Left lung (tissue), 10 donors: ENCODE measurements around the gene ARHGAP10. TPM values are rescaled to one million over a fixed set of nuclear protein-coding genes. Genes with fewer than 3 reads are reported as not detected.
"Not testable (repeated sequence)": the region's sequence is repeated elsewhere in the genome, so short reads cannot be mapped to it uniquely, and the experiment has no call there.

Source experiments
- ATAC-seq: fragments of 200-7000 bp; cut with Tn5 transposase; one replicate; pipeline ENCODE4 v1.9.1; 2020; ENCODE audit warnings: moderate library complexity
- DNase-seq, 4 donors: peaks; one replicate each; pipeline ENCODE4 v3.0.0-alpha.2; 2013 to 2020
- H3K27ac ChIP-seq, 2 donors: fragments of 200-600 bp; sonication (generic) in 1 of 2; one replicate each; pipeline versions ENCODE4 v1.5.0 to v1.8.0; 2020 to 2021
- H3K27me3 ChIP-seq, 2 donors: fragments of 200-600 bp; sonication (generic) in 1 of 2; one replicate each; pipeline versions ENCODE4 v1.5.0 to v1.8.0; 2020 to 2021
- H3K36me3 ChIP-seq, 2 donors: fragments of 200-600 bp; sonication (generic) in 1 of 2; one replicate each; pipeline versions ENCODE4 v1.5.0 to v1.8.0; 2020 to 2021
- H3K4me1 ChIP-seq, 2 donors: fragments of 200-600 bp; one replicate each; pipeline ENCODE4 v1.8.0; 2021
- H3K4me3 ChIP-seq, 2 donors: fragments of 200-600 bp; sonication (generic) in 1 of 2; one replicate each; pipeline versions ENCODE4 v1.5.0 to v1.8.0; 2020 to 2021; ENCODE audit warnings: mild to moderate bottlenecking in 1 of 2
- H3K9me3 ChIP-seq, 2 donors: fragments of 200-600 bp; sonication (generic) in 1 of 2; one replicate each; pipeline versions ENCODE4 v1.5.0 to v1.8.0; 2020 to 2021
- CTCF ChIP-seq, 2 donors: fragments of 200-600 bp; sonication (generic) in 1 of 2; IDR thresholded peaks; one replicate each; pipeline versions ENCODE4 v1.5.0 to v1.8.0; 2021; ENCODE audit warnings: antibody characterized with exemption in 2 of 2
- intact Hi-C, 2 donors: fragments of 100-400 bp; cut with DNase I; formaldehyde crosslinking; loops; one replicate each; pipeline versions ENCODE4 v1.11.2 to v1.14.2; 2022
- polyA plus RNA-seq, 6 donors: library from polyadenylated mRNA; unstranded; fragments of 120-200 nt; gene quantifications; one replicate each; pipeline ENCODE4 v1.2.1, GENCODE V29; 2013; ENCODE audit not compliant: insufficient read length in 6 of 6
- total RNA-seq, 2 donors: library from RNA; stranded (reverse); fragmentation: NEBNext Ultra II Directional; extraction: Animal tissue kit (Norgen Biotek cat#: 25700); gene quantifications; one replicate each; pipeline ENCODE4 v1.2.1, GENCODE V29; 2021
- donor health status: DM: no; HTN: yes; CAD: no.
- donor health status: DM: no; HTN: no; CAD: no.

The ARHGAP10 gene
- total and polyA plus RNA-seq, 8 donors = 11.6 to 25.4 (median 14.2) TPM

- intact Hi-C loops = no loop called here
- H3K9me3 ChIP-seq = no peaks in the 10 kb centered on the region
- H3K4me3 ChIP-seq = no peak overlapping the region
- no peak overlapping the region for H3K27ac ChIP-seq
- no peak for TF ChIP-seq CTCF (IDR thresholded peaks at IDR 0.05)
- H3K36me3 ChIP-seq = peaks cover 0 to 13% of the 10 kb centered on the region in 2 donors
- no peaks in the 10 kb centered on the region for H3K27me3 ChIP-seq
- no peaks in the 10 kb centered on the region for H3K4me1 ChIP-seq
- DNase-seq = no peak
- no peak for ATAC-seq
Observed at GRCh38 chr4:147909225-147909624, 177.3 kb downstream of the ARHGAP10 start.

GRCh38 chr4:147910315-147910714 is 178.4 kb downstream of the ARHGAP10 start:
- Histone ChIP-seq H3K27me3 (no peaks in the 10 kb centered on the region), H3K4me1 (no peaks in the 10 kb centered on the region), H3K4me3 (no peak overlapping the region), H3K27ac (no peak overlapping the region), H3K9me3 (no peaks in the 10 kb centered on the region), H3K36me3 (peaks cover 0 to 13% of the 10 kb centered on the region in 2 donors)
- intact Hi-C loops = no loop called here
- ATAC-seq (peak; percentile 57), DNase-seq (no peak)
- no peak for TF ChIP-seq CTCF (IDR thresholded peaks at IDR 0.05)

- ATAC-seq, intact Hi-C loops: not testable (repeated sequence)
Observed at GRCh38 chr4:147912106-147912505, 180.2 kb downstream of the ARHGAP10 start.

GRCh38 chr4:147913137-147913536 is 181.2 kb downstream of the ARHGAP10 start:
- H3K4me3 ChIP-seq = no peak overlapping the region
- no peak for DNase-seq
- no peaks in the 10 kb centered on the region for H3K27me3 ChIP-seq
- no peak for ATAC-seq
- peaks cover 0 to 13% of the 10 kb centered on the region in 2 donors for H3K36me3 ChIP-seq
- no peaks in the 10 kb centered on the region for H3K4me1 ChIP-seq
- no peak overlapping the region for H3K27ac ChIP-seq
- TF ChIP-seq CTCF (IDR thresholded peaks at IDR 0.05) = no peak
- H3K9me3 ChIP-seq = no peaks in the 10 kb centered on the region
- intact Hi-C loops = no loop called here

More at GRCh38 chr4:147912106-147912505, 180.2 kb downstream of the ARHGAP10 start:
- H3K27me3 ChIP-seq, H3K4me1 ChIP-seq, H3K9me3 ChIP-seq, DNase-seq, H3K4me3 ChIP-seq, H3K27ac ChIP-seq: not testable (repeated sequence)
- peaks cover 0 to 13% of the 10 kb centered on the region in 2 donors for H3K36me3 ChIP-seq

- no peak for DNase-seq
- ATAC-seq = no peak
- H3K36me3 ChIP-seq = peaks cover 0 to 17% of the 10 kb centered on the region in 2 donors
- no peaks in the 10 kb centered on the region for H3K4me1 ChIP-seq
- no peak overlapping the region for H3K4me3 ChIP-seq
- no peaks in the 10 kb centered on the region for H3K9me3 ChIP-seq
- intact Hi-C loops = no loop called here
- H3K27ac ChIP-seq = no peak overlapping the region
- no peak for TF ChIP-seq CTCF (IDR thresholded peaks at IDR 0.05)
- no peaks in the 10 kb centered on the region for H3K27me3 ChIP-seq
Observed at GRCh38 chr4:147916351-147916750, 184.5 kb downstream of the ARHGAP10 start.

GRCh38 chr4:147923381-147923780 is 191.5 kb downstream of the ARHGAP10 start:
- no peak overlapping the region for H3K27ac ChIP-seq
- intact Hi-C loops = no loop called here
- H3K36me3 ChIP-seq = peaks cover 0 to 3% of the 10 kb centered on the region in 2 donors
- no peak for TF ChIP-seq CTCF (IDR thresholded peaks at IDR 0.05)
- DNase-seq (no peak), ATAC-seq (no peak)
- H3K4me1 ChIP-seq = no peaks in the 10 kb centered on the region
- no peaks in the 10 kb centered on the region for H3K27me3 ChIP-seq
- no peak overlapping the region for H3K4me3 ChIP-seq
- H3K9me3 ChIP-seq = no peaks in the 10 kb centered on the region
